Tibial artery (tissue), 4 donors: ENCODE measurements around the gene HUWE1.

Experiments used
- DNase-seq, 2 donors: peaks; one replicate each; pipeline ENCODE4 v3.0.0-alpha.2; 2019
- H3K27ac ChIP-seq, 2 donors: fragments of 200-600 bp; sonication (generic) in 1 of 2; 1 replicate in 1 of 2; 2 replicates in 1 of 2; pipeline ENCODE4 v1.5.1; 2018 to 2019; ENCODE audit warnings: mild to moderate bottlenecking in 1 of 2
- H3K27me3 ChIP-seq, 2 donors: fragments of 200-600 bp; sonication (generic) in 1 of 2; one replicate each; pipeline versions ENCODE4 v1.5.1 to v1.6.0; 2016 to 2019
- H3K36me3 ChIP-seq, 3 donors: fragments of 200-600 bp; sonication (generic) in 2 of 3; one replicate each; pipeline ENCODE4 v1.5.1; 2016 to 2019; ENCODE audit warnings: mild to moderate bottlenecking in 2 of 3
- H3K4me1 ChIP-seq, 4 donors: fragments of 200-600 bp; sonication (generic) in 2 of 4; 1 replicate in 3 of 4; 2 replicates in 1 of 4; pipeline ENCODE4 v1.5.1; 2016 to 2019
- H3K4me3 ChIP-seq, 2 donors: fragments of 200-600 bp; sonication (generic) in 1 of 2; 1 replicate in 1 of 2; 2 replicates in 1 of 2; pipeline ENCODE4 v1.5.1; 2018 to 2019; ENCODE audit warnings: mild to moderate bottlenecking in 2 of 2
- H3K9me3 ChIP-seq, 3 donors: fragments of 200-600 bp; sonication (generic) in 1 of 3; one replicate each; pipeline ENCODE4 v1.5.1; 2016 to 2019
- intact Hi-C: fragments of 100-400 bp; cut with DNase I; formaldehyde crosslinking; loops from one replicate; pipeline ENCODE4 v1.15.0; 2023; ENCODE audit warnings: low total_unique reads
- TF ChIP-seq, protein P1 (sequence below), 2 experiments: fragments of 200-600 bp in 1 of 2; fragments of 450-650 bp in 1 of 2; IDR thresholded peaks; one replicate each; pipeline ENCODE4 v1.5.1; 2017 to 2019; ENCODE audit warnings: antibody characterized with exemption in 2 of 2, mild to moderate bottlenecking in 1 of 2, moderate library complexity in 1 of 2

HUWE1 gene

DNA sequence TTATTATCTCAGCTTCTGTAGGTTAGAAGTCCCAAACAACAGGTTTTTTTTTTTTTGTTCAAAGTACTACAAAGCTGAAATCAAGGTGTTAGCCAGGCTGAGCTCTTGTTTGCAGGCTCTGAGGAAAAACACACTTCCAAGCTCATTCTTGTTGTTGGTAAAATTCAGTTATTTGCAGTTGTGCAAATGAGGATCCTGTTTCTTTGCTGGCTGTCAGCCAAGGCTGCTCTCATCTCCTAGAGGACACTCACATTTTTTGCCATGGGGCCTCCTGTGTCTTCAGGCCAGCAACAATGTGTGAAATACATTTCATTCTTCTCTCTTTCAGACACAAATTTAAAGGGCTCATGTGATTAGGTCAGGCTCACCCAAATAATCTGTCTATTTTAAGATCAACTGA lies 192.1 kb downstream of the HUWE1 start:
- H3K36me3 ChIP-seq = no peaks in the 10 kb centered on the region
- no peaks in the 10 kb centered on the region for H3K9me3 ChIP-seq
- DNase-seq = peak in 1 of 2 donors; percentile 19
- TF ChIP-seq, protein P1, sequence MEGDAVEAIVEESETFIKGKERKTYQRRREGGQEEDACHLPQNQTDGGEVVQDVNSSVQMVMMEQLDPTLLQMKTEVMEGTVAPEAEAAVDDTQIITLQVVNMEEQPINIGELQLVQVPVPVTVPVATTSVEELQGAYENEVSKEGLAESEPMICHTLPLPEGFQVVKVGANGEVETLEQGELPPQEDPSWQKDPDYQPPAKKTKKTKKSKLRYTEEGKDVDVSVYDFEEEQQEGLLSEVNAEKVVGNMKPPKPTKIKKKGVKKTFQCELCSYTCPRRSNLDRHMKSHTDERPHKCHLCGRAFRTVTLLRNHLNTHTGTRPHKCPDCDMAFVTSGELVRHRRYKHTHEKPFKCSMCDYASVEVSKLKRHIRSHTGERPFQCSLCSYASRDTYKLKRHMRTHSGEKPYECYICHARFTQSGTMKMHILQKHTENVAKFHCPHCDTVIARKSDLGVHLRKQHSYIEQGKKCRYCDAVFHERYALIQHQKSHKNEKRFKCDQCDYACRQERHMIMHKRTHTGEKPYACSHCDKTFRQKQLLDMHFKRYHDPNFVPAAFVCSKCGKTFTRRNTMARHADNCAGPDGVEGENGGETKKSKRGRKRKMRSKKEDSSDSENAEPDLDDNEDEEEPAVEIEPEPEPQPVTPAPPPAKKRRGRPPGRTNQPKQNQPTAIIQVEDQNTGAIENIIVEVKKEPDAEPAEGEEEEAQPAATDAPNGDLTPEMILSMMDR (IDR thresholded peaks at IDR 0.05) = no peak
- intact Hi-C loops = no loop called here
- H3K4me3 ChIP-seq = no peak overlapping the region
- no peak overlapping the region for H3K27ac ChIP-seq
- H3K4me1 ChIP-seq = no peaks in the 10 kb centered on the region
- H3K27me3 ChIP-seq = no peaks in the 10 kb centered on the region

DNA sequence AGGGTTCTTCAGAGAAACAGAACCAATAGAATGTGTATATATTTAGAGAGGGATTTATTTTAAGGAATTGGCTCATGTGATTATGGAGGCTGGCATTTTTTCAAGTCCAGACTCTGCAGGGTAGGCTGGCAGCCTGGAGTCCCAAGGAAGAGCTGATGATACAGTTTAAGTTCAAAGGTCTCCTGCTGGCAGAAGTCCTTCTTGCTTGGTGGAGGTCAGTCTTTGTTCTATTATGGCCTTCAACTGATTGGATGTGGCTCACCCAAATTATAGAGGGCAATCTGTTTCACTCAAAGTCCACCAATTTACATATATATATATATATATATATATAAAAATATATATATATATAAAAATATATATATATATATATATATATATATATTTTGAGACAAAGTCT lies 200.2 kb downstream of the HUWE1 start:
- H3K36me3 ChIP-seq = no peaks in the 10 kb centered on the region
- no peak overlapping the region for H3K27ac ChIP-seq
- no peak overlapping the region for H3K4me3 ChIP-seq
- DNase-seq = no peak
- TF ChIP-seq, protein P1 (IDR thresholded peaks at IDR 0.05) = no peak
- intact Hi-C loops = no loop called here
- no peaks in the 10 kb centered on the region for H3K4me1 ChIP-seq
- no peaks in the 10 kb centered on the region for H3K27me3 ChIP-seq
- H3K9me3 ChIP-seq = no peaks in the 10 kb centered on the region

DNA sequence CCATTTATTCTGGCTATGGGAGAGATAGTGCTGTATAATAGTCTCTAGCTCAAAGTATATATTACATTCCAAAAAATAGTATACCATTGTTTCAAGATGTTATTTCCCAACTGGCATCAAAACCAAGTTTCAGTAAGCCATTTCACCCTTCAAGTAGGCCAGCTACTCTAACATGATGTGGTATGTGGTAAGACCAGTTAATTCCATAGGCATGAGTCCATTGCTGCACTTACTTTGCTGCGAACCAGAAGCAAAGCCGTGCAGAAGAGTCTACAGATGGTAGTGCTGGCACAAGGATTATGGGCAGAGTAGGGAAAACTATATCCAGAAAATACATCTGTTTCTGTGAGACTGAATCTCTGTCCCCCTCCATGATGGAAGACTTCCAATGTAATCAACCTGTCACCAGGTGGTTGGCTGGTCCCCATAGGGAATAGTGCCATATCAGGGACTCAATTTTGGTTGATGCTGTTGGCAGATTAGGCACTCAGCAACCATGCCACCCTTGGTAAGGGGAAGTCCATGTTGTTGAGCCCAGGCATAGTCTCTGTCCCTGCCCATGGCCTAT lies 202.6 kb downstream of the HUWE1 start:
- Histone ChIP-seq H3K27ac (no peak overlapping the region), H3K4me3 (no peak overlapping the region), H3K9me3 (no peaks in the 10 kb centered on the region), H3K27me3 (no peaks in the 10 kb centered on the region), H3K4me1 (no peaks in the 10 kb centered on the region), H3K36me3 (no peaks in the 10 kb centered on the region)
- intact Hi-C loops = no loop called here
- DNase-seq = no peak
- TF ChIP-seq, protein P1 (IDR thresholded peaks at IDR 0.05) = no peak

DNA sequence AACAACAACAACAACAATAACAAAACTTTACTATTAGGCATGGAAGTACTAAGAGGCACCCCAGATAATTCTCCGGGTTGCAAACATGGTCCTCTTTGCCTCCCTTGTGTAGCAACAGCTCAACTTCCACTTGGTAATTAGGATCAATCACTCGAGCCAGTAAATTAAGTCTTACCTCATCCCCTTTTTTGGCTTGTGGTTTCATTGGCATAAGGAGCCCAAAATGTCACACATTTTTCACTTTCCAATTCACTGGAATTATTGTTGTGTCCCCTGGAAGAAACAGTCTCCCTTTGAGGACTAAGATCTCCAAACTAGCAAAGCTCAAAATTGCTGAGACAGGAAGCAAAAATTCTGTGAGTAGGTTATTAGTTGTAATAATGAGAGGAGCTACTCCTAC lies 203.1 kb downstream of the HUWE1 start:
- no peak for DNase-seq

More for the DNA sequence above, 203.1 kb downstream of the HUWE1 start:
- no peaks in the 10 kb centered on the region for H3K4me1 ChIP-seq
- H3K9me3 ChIP-seq = no peaks in the 10 kb centered on the region
- no peaks in the 10 kb centered on the region for H3K27me3 ChIP-seq
- H3K4me3 ChIP-seq = no peak overlapping the region
- H3K36me3 ChIP-seq = no peaks in the 10 kb centered on the region
- TF ChIP-seq, protein P1 (IDR thresholded peaks at IDR 0.05) = no peak
- intact Hi-C loops = no loop called here
- H3K27ac ChIP-seq = no peak overlapping the region
